ENCODE data around the gene SLC43A1.

The SLC43A1 gene

GRCh38 chr11:57490456-57491248, 24.9 kb downstream of the SLC43A1 start:
- Histone ChIP-seq H3K9me3 (ENCODE audit: control insufficient read depth, low read length) (no peaks in the 10 kb centered on the region), H3K36me3 (ENCODE audit: control insufficient read depth, insufficient read depth, low read length) (no peaks in the 10 kb centered on the region), H3K4me3 (ENCODE audit: low read length) (no peak overlapping the region), H3K4me1 (ENCODE audit: control insufficient read depth, insufficient read depth, low read length) (no peaks in the 10 kb centered on the region), H3K9ac (ENCODE audit: low read length) (no peak overlapping the region), H3K27me3 (ENCODE audit: control insufficient read depth, insufficient read depth, low read length) (no peaks in the 10 kb centered on the region)

GRCh38 chr11:57487920-57488659, 27.4 kb downstream of the SLC43A1 start:
- Histone ChIP-seq H3K9me3 (ENCODE audit: control insufficient read depth, low read length) (no peaks in the 10 kb centered on the region), H3K4me1 (ENCODE audit: control insufficient read depth, insufficient read depth, low read length) (peaks cover 3% of the 10 kb centered on the region), H3K4me3 (ENCODE audit: low read length) (no peak overlapping the region), H3K27me3 (ENCODE audit: control insufficient read depth, insufficient read depth, low read length) (no peaks in the 10 kb centered on the region), H3K36me3 (ENCODE audit: control insufficient read depth, insufficient read depth, low read length) (no peaks in the 10 kb centered on the region), H3K9ac (ENCODE audit: low read length) (no peak overlapping the region)

GRCh38 chr11:57487021-57487778, 28.3 kb downstream of the SLC43A1 start:
- Histone ChIP-seq H3K9ac (ENCODE audit: low read length) (no peak overlapping the region), H3K4me1 (ENCODE audit: control insufficient read depth, insufficient read depth, low read length) (peaks cover 8% of the 10 kb centered on the region), H3K4me3 (ENCODE audit: low read length) (no peak overlapping the region), H3K27me3 (ENCODE audit: control insufficient read depth, insufficient read depth, low read length) (peaks cover 8% of the 10 kb centered on the region), H3K36me3 (ENCODE audit: control insufficient read depth, insufficient read depth, low read length) (no peaks in the 10 kb centered on the region), H3K9me3 (ENCODE audit: control insufficient read depth, low read length) (no peaks in the 10 kb centered on the region)

GRCh38 chr11:57485217-57485990, 30.1 kb downstream of the SLC43A1 start:
- Histone ChIP-seq H3K36me3 (ENCODE audit: control insufficient read depth, insufficient read depth, low read length) (no peaks in the 10 kb centered on the region), H3K4me1 (ENCODE audit: control insufficient read depth, insufficient read depth, low read length) (peaks cover 8% of the 10 kb centered on the region), H3K27me3 (ENCODE audit: control insufficient read depth, insufficient read depth, low read length) (peaks cover 12% of the 10 kb centered on the region), H3K9ac (ENCODE audit: low read length) (no peak overlapping the region), H3K4me3 (ENCODE audit: low read length) (no peak overlapping the region), H3K9me3 (ENCODE audit: control insufficient read depth, low read length) (no peaks in the 10 kb centered on the region)

GRCh38 chr11:57484141-57484710, 31.3 kb downstream of the SLC43A1 start:
- no peak overlapping the region for H3K9ac ChIP-seq (ENCODE audit: low read length)
- H3K4me1 ChIP-seq (ENCODE audit: control insufficient read depth, insufficient read depth, low read length) = peaks cover 8% of the 10 kb centered on the region
- H3K9me3 ChIP-seq (ENCODE audit: control insufficient read depth, low read length) = no peaks in the 10 kb centered on the region
- no peaks in the 10 kb centered on the region for H3K36me3 ChIP-seq (ENCODE audit: control insufficient read depth, insufficient read depth, low read length)
- no peak overlapping the region for H3K4me3 ChIP-seq (ENCODE audit: low read length)
- peaks cover 12% of the 10 kb centered on the region for H3K27me3 ChIP-seq (ENCODE audit: control insufficient read depth, insufficient read depth, low read length)

- no peak overlapping the region for H3K4me3 ChIP-seq (ENCODE audit: low read length)
- H3K27me3 ChIP-seq (ENCODE audit: control insufficient read depth, insufficient read depth, low read length) = peaks cover 12% of the 10 kb centered on the region
- peaks cover 8% of the 10 kb centered on the region for H3K4me1 ChIP-seq (ENCODE audit: control insufficient read depth, insufficient read depth, low read length)
- no peaks in the 10 kb centered on the region for H3K9me3 ChIP-seq (ENCODE audit: control insufficient read depth, low read length)
- no peaks in the 10 kb centered on the region for H3K36me3 ChIP-seq (ENCODE audit: control insufficient read depth, insufficient read depth, low read length)
- no peak overlapping the region for H3K9ac ChIP-seq (ENCODE audit: low read length)
Measured at GRCh38 chr11:57483562-57483918, 32.0 kb downstream of the SLC43A1 start.

- Histone ChIP-seq H3K4me1 (ENCODE audit: control insufficient read depth, insufficient read depth, low read length) (peaks cover 12% of the 10 kb centered on the region), H3K9ac (ENCODE audit: low read length) (no peak overlapping the region), H3K27me3 (ENCODE audit: control insufficient read depth, insufficient read depth, low read length) (peaks cover 12% of the 10 kb centered on the region), H3K4me3 (ENCODE audit: low read length) (no peak overlapping the region), H3K36me3 (ENCODE audit: control insufficient read depth, insufficient read depth, low read length) (no peaks in the 10 kb centered on the region), H3K9me3 (ENCODE audit: control insufficient read depth, low read length) (no peaks in the 10 kb centered on the region)
Measured at GRCh38 chr11:57482782-57483561, 32.5 kb downstream of the SLC43A1 start.

GRCh38 chr11:57481915-57482781, 33.4 kb downstream of the SLC43A1 start:
- H3K4me1 ChIP-seq (ENCODE audit: control insufficient read depth, insufficient read depth, low read length) = peaks cover 20% of the 10 kb centered on the region
- no peaks in the 10 kb centered on the region for H3K36me3 ChIP-seq (ENCODE audit: control insufficient read depth, insufficient read depth, low read length)
- H3K27me3 ChIP-seq (ENCODE audit: control insufficient read depth, insufficient read depth, low read length) = peaks cover 12% of the 10 kb centered on the region
- no peaks in the 10 kb centered on the region for H3K9me3 ChIP-seq (ENCODE audit: control insufficient read depth, low read length)
- H3K4me3 ChIP-seq (ENCODE audit: low read length) = no peak overlapping the region
- H3K9ac ChIP-seq (ENCODE audit: low read length) = no peak overlapping the region

- Histone ChIP-seq H3K36me3 (ENCODE audit: control insufficient read depth, insufficient read depth, low read length) (no peaks in the 10 kb centered on the region), H3K9ac (ENCODE audit: low read length) (no peak overlapping the region), H3K9me3 (ENCODE audit: control insufficient read depth, low read length) (no peaks in the 10 kb centered on the region), H3K27me3 (ENCODE audit: control insufficient read depth, insufficient read depth, low read length) (peaks cover 12% of the 10 kb centered on the region), H3K4me1 (ENCODE audit: control insufficient read depth, insufficient read depth, low read length) (peaks cover 28% of the 10 kb centered on the region), H3K4me3 (ENCODE audit: low read length) (no peak overlapping the region)
Measured at GRCh38 chr11:57481315-57481714, 34.2 kb downstream of the SLC43A1 start.

GRCh38 chr11:57480409-57481137, 34.9 kb downstream of the SLC43A1 start:
- no peak overlapping the region for H3K9ac ChIP-seq (ENCODE audit: low read length)
- peaks cover 12% of the 10 kb centered on the region for H3K27me3 ChIP-seq (ENCODE audit: control insufficient read depth, insufficient read depth, low read length)
- no peak overlapping the region for H3K4me3 ChIP-seq (ENCODE audit: low read length)
- H3K4me1 ChIP-seq (ENCODE audit: control insufficient read depth, insufficient read depth, low read length) = peaks cover 36% of the 10 kb centered on the region
- no peaks in the 10 kb centered on the region for H3K9me3 ChIP-seq (ENCODE audit: control insufficient read depth, low read length)
- H3K36me3 ChIP-seq (ENCODE audit: control insufficient read depth, insufficient read depth, low read length) = no peaks in the 10 kb centered on the region
